NCI-H748 (cell line): Measurements from ENCODE around the gene SGPP2.
"Not testable (repeated sequence)": the region's sequence is repeated elsewhere in the genome, so short reads cannot be mapped to it uniquely, and the experiment has no call there.

Source experiments
- DNase-seq: peaks from one replicate; lab custom pipeline; 2025; ENCODE audit not compliant: unreplicated experiment; lab: John Stamatoyannopoulos, UW

The SGPP2 gene

GRCh38 chr2:222424729-222425671, 657 bp downstream of the SGPP2 start:
- DNase-seq, result peak; percentile 67

- no peak for DNase-seq
Observed at GRCh38 chr2:222427646-222428301, 3.4 kb downstream of the SGPP2 start.

GRCh38 chr2:222430071-222430470, 5.7 kb downstream of the SGPP2 start:
- DNase-seq, result no peak

GRCh38 chr2:222430681-222431080, 6.3 kb downstream of the SGPP2 start:
- no peak for DNase-seq

GRCh38 chr2:222431869-222432268, 7.5 kb downstream of the SGPP2 start:
- DNase-seq, result no peak

GRCh38 chr2:222433332-222434173, 9.2 kb downstream of the SGPP2 start:
- DNase-seq, result peak; percentile 82

GRCh38 chr2:222434204-222434603, 9.9 kb downstream of the SGPP2 start:
- DNase-seq, result no peak

GRCh38 chr2:222435400-222436039, 11.2 kb downstream of the SGPP2 start:
- DNase-seq, result not testable (repeated sequence)

GRCh38 chr2:222436040-222436413, 11.7 kb downstream of the SGPP2 start:
- DNase-seq, result no peak

- no peak for DNase-seq
Observed at GRCh38 chr2:222439692-222440091, 15.3 kb downstream of the SGPP2 start.

GRCh38 chr2:222440673-222441422, 16.5 kb downstream of the SGPP2 start:
- no peak for DNase-seq

GRCh38 chr2:222442665-222443064, 18.3 kb downstream of the SGPP2 start:
- peak; percentile 44 for DNase-seq

GRCh38 chr2:222445227-222445626, 20.9 kb downstream of the SGPP2 start:
- no peak for DNase-seq

- no peak for DNase-seq
Observed at GRCh38 chr2:222447131-222447530, 22.8 kb downstream of the SGPP2 start.

- no peak for DNase-seq
Observed at GRCh38 chr2:222448748-222449181, 24.4 kb downstream of the SGPP2 start.

- no peak for DNase-seq
Observed at GRCh38 chr2:222450021-222450420, 25.7 kb downstream of the SGPP2 start.

- DNase-seq, result no peak
Observed at GRCh38 chr2:222451224-222451674, 26.9 kb downstream of the SGPP2 start.

- no peak for DNase-seq
Observed at GRCh38 chr2:222452422-222452950, 28.1 kb downstream of the SGPP2 start.

- DNase-seq, result no peak
Observed at GRCh38 chr2:222456479-222457077, 32.2 kb downstream of the SGPP2 start.
